Neural cell (in vitro differentiated cells): ENCODE measurements around the gene ENAH. TPM values are rescaled to one million over a fixed set of nuclear protein-coding genes. Genes with fewer than 3 reads are reported as not detected.

Source experiments
- H2AFZ ChIP-seq: fragments of 200-600, 300-800 bp; sonication (generic), shearing (Covaris generic); 2 replicates; pipeline ENCODE4 v1.6.0; 2014; ENCODE audit warnings: low read depth, mild to moderate bottlenecking, antibody characterized with exemption, low read length, moderate library complexity
- H3F3A ChIP-seq: fragments of 200-600 bp; shearing (Covaris generic); 2 replicates; pipeline ENCODE4 v1.6.1; 2016; ENCODE audit warnings: mild to moderate bottlenecking, moderate library complexity, mixed read lengths, antibody characterized with exemption, low read length; ENCODE audit not compliant: insufficient read depth, poor library complexity, severe bottlenecking
- H3K27ac ChIP-seq: fragments of 200-600, 300-800 bp; sonication (generic), shearing (Covaris generic); 2 replicates; pipeline ENCODE4 v1.5.1; 2014; ENCODE audit warnings: mild to moderate bottlenecking, low read length, moderate library complexity
- H3K27me3 ChIP-seq: fragments of 300-800, 200-600 bp; sonication (generic), shearing (Covaris generic); 2 replicates; pipeline ENCODE4 v1.6.0; 2014; ENCODE audit warnings: mild to moderate bottlenecking, low read depth, low read length, moderate library complexity; ENCODE audit not compliant: insufficient read depth
- H3K36me3 ChIP-seq: fragments of 300-800, 200-600 bp; sonication (generic), shearing (Covaris generic); 2 replicates; pipeline ENCODE4 v1.5.1; 2014; ENCODE audit warnings: mild to moderate bottlenecking, antibody characterized with exemption, low read length, moderate library complexity; ENCODE audit not compliant: insufficient read depth
- H3K4me2 ChIP-seq: fragments of 300-800, 200-600 bp; sonication (generic), shearing (Covaris generic); 2 replicates; pipeline ENCODE4 v1.6.0; 2014; ENCODE audit warnings: mild to moderate bottlenecking, low read length
- H3K4me3 ChIP-seq: fragments of 300-800, 200-600 bp; sonication (generic), shearing (Covaris generic); 2 replicates; pipeline ENCODE4 v1.5.1; 2014; ENCODE audit warnings: mild to moderate bottlenecking, low read length, moderate library complexity
- H3K79me2 ChIP-seq: fragments of 200-600 bp; shearing (Covaris generic); replicated peaks from 2 replicates; pipeline ENCODE4 v1.6.0; 2014; ENCODE audit warnings: mild to moderate bottlenecking, low read length, moderate library complexity; ENCODE audit not compliant: insufficient read depth
- H3K9ac ChIP-seq: fragments of 300-800, 200-600 bp; sonication (generic), shearing (Covaris generic); 2 replicates; pipeline ENCODE4 v1.6.1; 2016; ENCODE audit warnings: mild to moderate bottlenecking, low read length, mixed read lengths
- H3K9me2 ChIP-seq: fragments of 200-600 bp; shearing (Covaris generic); 2 replicates; pipeline ENCODE4 v1.6.1; 2016; ENCODE audit warnings: mild to moderate bottlenecking, low read length, mixed read lengths; ENCODE audit not compliant: insufficient read depth
- H3K9me3 ChIP-seq: fragments of 200-600, 300-800 bp; sonication (generic), shearing (Covaris generic); 2 replicates; pipeline ENCODE4 v1.6.1; 2016; ENCODE audit warnings: mild to moderate bottlenecking, mixed run types, low read length, moderate library complexity, mixed read lengths
- H4K20me1 ChIP-seq: fragments of 200-600 bp; shearing (Covaris generic); 2 replicates; pipeline ENCODE4 v1.6.1; 2016; ENCODE audit warnings: mild to moderate bottlenecking, mixed run types; ENCODE audit not compliant: insufficient read depth
- EP300 ChIP-seq: fragments of 450-650 bp; conservative IDR thresholded peaks from 2 replicates; pipeline ENCODE4 v1.6.1; 2014; ENCODE audit warnings: antibody characterized with exemption, mild to moderate bottlenecking, moderate library complexity; ENCODE audit not compliant: poor library complexity, severe bottlenecking
- EZH2 ChIP-seq: fragments of 200-600, 300-800 bp; shearing (Covaris generic), sonication (generic); IDR thresholded peaks from 2 replicates; pipeline ENCODE4 v1.6.1; 2014; ENCODE audit warnings: antibody characterized with exemption, low read length, borderline replicate concordance, mild to moderate bottlenecking; ENCODE audit not compliant: insufficient read depth, poor library complexity, severe bottlenecking
- MXI1 ChIP-seq: fragments of 450-650 bp; conservative IDR thresholded peaks from 2 replicates; pipeline ENCODE4 v1.6.1; 2014; ENCODE audit warnings: antibody characterized with exemption, mild to moderate bottlenecking; ENCODE audit not compliant: poor library complexity, severe bottlenecking
- POLR2AphosphoS5 ChIP-seq: IDR thresholded peaks from 2 replicates; pipeline ENCODE4 v1.6.1; 2012
- RAD21 ChIP-seq: fragments of 450-650 bp; conservative IDR thresholded peaks from 2 replicates; pipeline ENCODE4 v1.6.1; 2014; ENCODE audit warnings: antibody characterized with exemption, mild to moderate bottlenecking, moderate library complexity
- SMC3 ChIP-seq: fragments of 450-650 bp; conservative IDR thresholded peaks from 2 replicates; pipeline ENCODE4 v1.6.1; 2014; ENCODE audit warnings: antibody characterized with exemption, mild to moderate bottlenecking, moderate library complexity; ENCODE audit not compliant: poor library complexity
- TAF1 ChIP-seq: IDR thresholded peaks from 2 replicates; pipeline ENCODE4 v1.6.1; 2012; ENCODE audit warnings: low read depth
- polyA plus RNA-seq: library from polyadenylated mRNA; depleted of rRNA; stranded (reverse); fragments of >200 nt; gene quantifications from 2 replicates; pipeline ENCODE4 v1.2.3, GENCODE V29; 2014
- TF ChIP-seq, protein P1 (sequence below): fragments of 450-650 bp; IDR thresholded peaks from 2 replicates; pipeline ENCODE4 v1.5.1; 2014; ENCODE audit warnings: antibody characterized with exemption, mild to moderate bottlenecking, moderate library complexity; ENCODE audit not compliant: poor library complexity, severe bottlenecking
- TF ChIP-seq, protein P2 (sequence below): IDR thresholded peaks from 2 replicates; pipeline ENCODE4 v1.6.1; 2012; ENCODE audit warnings: borderline replicate concordance

ENAH gene
- polyA plus RNA-seq, 1 donor from 2014 or later: 58.4 TPM

DNA sequence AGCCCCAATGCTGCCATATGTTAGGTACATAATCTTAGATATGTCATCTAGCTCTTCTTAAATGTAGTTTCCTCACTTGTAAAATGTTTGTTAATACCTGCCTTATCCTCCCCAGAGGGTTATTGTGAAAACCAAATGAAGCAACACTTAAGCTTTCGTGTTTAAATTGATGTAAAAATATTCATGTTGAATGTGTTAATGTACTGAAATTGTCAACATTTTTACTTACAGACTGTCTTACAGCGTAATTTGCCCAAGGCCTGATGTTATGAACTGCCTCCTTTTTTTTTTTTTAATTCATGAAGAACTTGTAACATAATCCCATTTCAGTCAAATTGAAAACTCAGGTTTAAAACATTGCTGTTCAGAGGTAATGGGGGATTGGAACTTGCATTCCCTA, 25.6 kb upstream of the ENAH start:
- Histone ChIP-seq H3K4me3 (no peak overlapping the region), H3K27ac (no peak overlapping the region), H3K4me2 (no peak overlapping the region), H4K20me1 (no peaks in the 10 kb centered on the region), H3K27me3 (no peaks in the 10 kb centered on the region), H3K9me2 (no peaks in the 10 kb centered on the region), H3F3A (no peaks in the 10 kb centered on the region), H3K36me3 (no peaks in the 10 kb centered on the region), H2AFZ (no peak overlapping the region), H3K79me2 (no peaks in the 10 kb centered on the region), H3K9me3 (no peaks in the 10 kb centered on the region), H3K9ac (no peak overlapping the region)
- TF ChIP-seq EP300: no peak
- TF ChIP-seq POLR2AphosphoS5: no peak
- no peak for TF ChIP-seq TAF1
- TF ChIP-seq EZH2: no peak

DNA sequence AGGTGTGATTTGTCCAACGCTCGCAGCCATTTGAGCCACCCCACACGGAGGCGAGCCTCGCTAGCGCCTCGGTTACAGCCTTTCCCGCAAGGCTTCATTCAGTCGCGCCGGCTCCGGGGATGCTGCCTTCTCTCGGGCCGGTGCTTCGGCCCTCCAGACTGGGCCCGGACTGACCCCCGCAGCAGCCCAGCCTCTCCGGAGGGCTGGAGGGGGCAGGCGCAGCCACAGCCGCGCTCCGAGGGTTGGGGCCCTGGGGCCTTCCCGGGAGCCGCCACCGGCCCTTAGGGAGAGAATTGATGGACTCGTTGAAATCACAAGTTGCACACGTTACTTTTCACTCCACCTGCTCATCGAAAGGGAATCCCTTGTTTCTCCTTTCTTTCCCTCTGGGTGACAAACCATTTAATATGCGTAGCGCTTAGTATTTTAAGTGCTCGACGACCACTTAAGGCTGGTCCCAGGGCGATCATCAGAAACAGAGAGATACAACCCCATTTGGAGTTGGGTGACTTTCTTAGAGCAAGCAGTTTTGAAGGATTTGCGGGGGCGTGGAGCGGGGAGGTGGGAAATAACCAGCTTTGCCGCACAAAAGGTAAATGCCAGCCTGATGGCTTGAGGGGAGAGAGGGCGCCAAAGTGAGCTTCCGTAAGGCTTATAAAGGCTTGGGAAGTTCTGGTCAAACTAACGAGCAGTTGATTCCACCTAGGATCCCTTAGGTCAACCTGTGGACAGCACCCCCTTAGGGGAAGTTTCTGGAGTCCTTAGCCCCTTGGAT, 24.6 kb upstream of the ENAH start:
- Histone ChIP-seq H3K27ac (no peak overlapping the region), H3K9me3 (no peaks in the 10 kb centered on the region), H2AFZ (no peak overlapping the region), H4K20me1 (no peaks in the 10 kb centered on the region), H3K4me3 (peak overlapping the region; percentile 52), H3K9ac (no peak overlapping the region), H3K27me3 (no peaks in the 10 kb centered on the region), H3F3A (no peaks in the 10 kb centered on the region), H3K4me2 (no peak overlapping the region), H3K36me3 (no peaks in the 10 kb centered on the region), H3K9me2 (no peaks in the 10 kb centered on the region), H3K79me2 (no peaks in the 10 kb centered on the region)
- TF ChIP-seq TAF1 (no peak), MXI1 (no peak), RAD21 (no peak), EP300 (no peak), POLR2AphosphoS5 (no peak), EZH2 (no peak), SMC3 (no peak)
- TF ChIP-seq, protein P1, sequence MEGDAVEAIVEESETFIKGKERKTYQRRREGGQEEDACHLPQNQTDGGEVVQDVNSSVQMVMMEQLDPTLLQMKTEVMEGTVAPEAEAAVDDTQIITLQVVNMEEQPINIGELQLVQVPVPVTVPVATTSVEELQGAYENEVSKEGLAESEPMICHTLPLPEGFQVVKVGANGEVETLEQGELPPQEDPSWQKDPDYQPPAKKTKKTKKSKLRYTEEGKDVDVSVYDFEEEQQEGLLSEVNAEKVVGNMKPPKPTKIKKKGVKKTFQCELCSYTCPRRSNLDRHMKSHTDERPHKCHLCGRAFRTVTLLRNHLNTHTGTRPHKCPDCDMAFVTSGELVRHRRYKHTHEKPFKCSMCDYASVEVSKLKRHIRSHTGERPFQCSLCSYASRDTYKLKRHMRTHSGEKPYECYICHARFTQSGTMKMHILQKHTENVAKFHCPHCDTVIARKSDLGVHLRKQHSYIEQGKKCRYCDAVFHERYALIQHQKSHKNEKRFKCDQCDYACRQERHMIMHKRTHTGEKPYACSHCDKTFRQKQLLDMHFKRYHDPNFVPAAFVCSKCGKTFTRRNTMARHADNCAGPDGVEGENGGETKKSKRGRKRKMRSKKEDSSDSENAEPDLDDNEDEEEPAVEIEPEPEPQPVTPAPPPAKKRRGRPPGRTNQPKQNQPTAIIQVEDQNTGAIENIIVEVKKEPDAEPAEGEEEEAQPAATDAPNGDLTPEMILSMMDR: no peak
- TF ChIP-seq, protein P2, sequence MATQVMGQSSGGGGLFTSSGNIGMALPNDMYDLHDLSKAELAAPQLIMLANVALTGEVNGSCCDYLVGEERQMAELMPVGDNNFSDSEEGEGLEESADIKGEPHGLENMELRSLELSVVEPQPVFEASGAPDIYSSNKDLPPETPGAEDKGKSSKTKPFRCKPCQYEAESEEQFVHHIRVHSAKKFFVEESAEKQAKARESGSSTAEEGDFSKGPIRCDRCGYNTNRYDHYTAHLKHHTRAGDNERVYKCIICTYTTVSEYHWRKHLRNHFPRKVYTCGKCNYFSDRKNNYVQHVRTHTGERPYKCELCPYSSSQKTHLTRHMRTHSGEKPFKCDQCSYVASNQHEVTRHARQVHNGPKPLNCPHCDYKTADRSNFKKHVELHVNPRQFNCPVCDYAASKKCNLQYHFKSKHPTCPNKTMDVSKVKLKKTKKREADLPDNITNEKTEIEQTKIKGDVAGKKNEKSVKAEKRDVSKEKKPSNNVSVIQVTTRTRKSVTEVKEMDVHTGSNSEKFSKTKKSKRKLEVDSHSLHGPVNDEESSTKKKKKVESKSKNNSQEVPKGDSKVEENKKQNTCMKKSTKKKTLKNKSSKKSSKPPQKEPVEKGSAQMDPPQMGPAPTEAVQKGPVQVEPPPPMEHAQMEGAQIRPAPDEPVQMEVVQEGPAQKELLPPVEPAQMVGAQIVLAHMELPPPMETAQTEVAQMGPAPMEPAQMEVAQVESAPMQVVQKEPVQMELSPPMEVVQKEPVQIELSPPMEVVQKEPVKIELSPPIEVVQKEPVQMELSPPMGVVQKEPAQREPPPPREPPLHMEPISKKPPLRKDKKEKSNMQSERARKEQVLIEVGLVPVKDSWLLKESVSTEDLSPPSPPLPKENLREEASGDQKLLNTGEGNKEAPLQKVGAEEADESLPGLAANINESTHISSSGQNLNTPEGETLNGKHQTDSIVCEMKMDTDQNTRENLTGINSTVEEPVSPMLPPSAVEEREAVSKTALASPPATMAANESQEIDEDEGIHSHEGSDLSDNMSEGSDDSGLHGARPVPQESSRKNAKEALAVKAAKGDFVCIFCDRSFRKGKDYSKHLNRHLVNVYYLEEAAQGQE: no peak
